ENCODE measurements around the gene CDK16. TPM values are rescaled to one million over a fixed set of nuclear protein-coding genes. Genes with fewer than 3 reads are reported as not detected.

Gene CDK16
- total and polyA plus RNA-seq, 2 experiments from 2014 or later: 391 to 481 TPM

GRCh38 chrX:47230136-47230868 is 11.8 kb downstream of the CDK16 start:
- peaks cover 4% of the 10 kb centered on the region for H3K4me1 ChIP-seq (ENCODE audit: low read depth)
- no peak overlapping the region for H3K4me3 ChIP-seq
- H3K27me3 ChIP-seq: no peaks in the 10 kb centered on the region
- no peak for TF ChIP-seq CTCF (IDR thresholded peaks at IDR 0.05; ENCODE audit: low read depth, low read length)
- DNase-seq (ENCODE audit: low read depth in 1 of 2, low spot score in 1 of 2): no peak
- peaks cover 37% of the 10 kb centered on the region for H3K36me3 ChIP-seq
- no peaks in the 10 kb centered on the region for H3K9me3 ChIP-seq (ENCODE audit: low read depth)
- no peak overlapping the region for H3K27ac ChIP-seq

- no peaks in the 10 kb centered on the region for H3K9me3 ChIP-seq (ENCODE audit: low read depth)
- TF ChIP-seq CTCF (IDR thresholded peaks at IDR 0.05; ENCODE audit: low read depth, low read length): no peak
- peaks cover 28% of the 10 kb centered on the region for H3K36me3 ChIP-seq
- no peak overlapping the region for H3K27ac ChIP-seq
- peaks cover 4% of the 10 kb centered on the region for H3K4me1 ChIP-seq (ENCODE audit: low read depth)
- DNase-seq (ENCODE audit: low read depth in 1 of 2, low spot score in 1 of 2): no peak
- no peaks in the 10 kb centered on the region for H3K27me3 ChIP-seq
- no peak overlapping the region for H3K4me3 ChIP-seq
Observed at GRCh38 chrX:47231167-47231566, 12.7 kb downstream of the CDK16 start.

- Histone ChIP-seq H3K27me3 (no peaks in the 10 kb centered on the region), H3K4me3 (peak overlapping the region; percentile 84), H3K4me1 (ENCODE audit: low read depth) (peaks cover 5% of the 10 kb centered on the region), H3K9me3 (ENCODE audit: low read depth) (no peaks in the 10 kb centered on the region), H3K36me3 (peaks cover 17% of the 10 kb centered on the region), H3K27ac (peak overlapping the region; percentile 96)
- DNase-seq (ENCODE audit: low read depth in 1 of 2, low spot score in 1 of 2): no peak
- no peak for TF ChIP-seq CTCF (IDR thresholded peaks at IDR 0.05; ENCODE audit: low read depth, low read length)
Observed at GRCh38 chrX:47232197-47232802, 13.8 kb downstream of the CDK16 start.

- no peak for TF ChIP-seq CTCF (IDR thresholded peaks at IDR 0.05; ENCODE audit: low read depth, low read length)
- Histone ChIP-seq H3K27ac (peak within 1 kb of the TSS; percentile 96), H3K4me1 (ENCODE audit: low read depth) (peaks cover 7% of the 10 kb centered on the region), H3K36me3 (peaks cover 11% of the 10 kb centered on the region), H3K9me3 (ENCODE audit: low read depth) (no peaks in the 10 kb centered on the region), H3K4me3 (peak within 1 kb of the TSS; percentile 84), H3K27me3 (no peaks in the 10 kb centered on the region)
- DNase-seq (ENCODE audit: low read depth in 1 of 2, low spot score in 1 of 2): peak; percentile 61 to 75
Observed at GRCh38 chrX:47232803-47233332, 14.4 kb downstream of the CDK16 start, which contains the start of gene USP11. TSS of gene USP11 (plus strand) at chrX:47233009. CDS start at chrX:47233044, 35 bp downstream.

- no peaks in the 10 kb centered on the region for H3K27me3 ChIP-seq
- TF ChIP-seq CTCF (IDR thresholded peaks at IDR 0.05; ENCODE audit: low read depth, low read length): no peak
Observed at GRCh38 chrX:47233333-47234113, 15.0 kb downstream of the CDK16 start.

More at GRCh38 chrX:47233333-47234113, 15.0 kb downstream of the CDK16 start:
- Histone ChIP-seq H3K9me3 (ENCODE audit: low read depth) (no peaks in the 10 kb centered on the region), H3K27ac (peak overlapping the region; percentile 96), H3K4me3 (peak overlapping the region; percentile 84), H3K4me1 (ENCODE audit: low read depth) (peaks cover 7% of the 10 kb centered on the region), H3K36me3 (peaks cover 4% of the 10 kb centered on the region)
- DNase-seq (ENCODE audit: low read depth in 1 of 2, low spot score in 1 of 2): peak; percentile 97 to 98
